HG03025 (cell line): Measurements from ENCODE around the gene MTMR8.

Source experiments
- ATAC-seq: cut with Tn5 transposase; IDR thresholded peaks from one replicate; pipeline ENCODE4 v1.9.1; 2021; ENCODE audit warnings: mild to moderate bottlenecking, moderate library complexity; ENCODE audit not compliant: unreplicated experiment, low FRiP score

The MTMR8 gene

DNA sequence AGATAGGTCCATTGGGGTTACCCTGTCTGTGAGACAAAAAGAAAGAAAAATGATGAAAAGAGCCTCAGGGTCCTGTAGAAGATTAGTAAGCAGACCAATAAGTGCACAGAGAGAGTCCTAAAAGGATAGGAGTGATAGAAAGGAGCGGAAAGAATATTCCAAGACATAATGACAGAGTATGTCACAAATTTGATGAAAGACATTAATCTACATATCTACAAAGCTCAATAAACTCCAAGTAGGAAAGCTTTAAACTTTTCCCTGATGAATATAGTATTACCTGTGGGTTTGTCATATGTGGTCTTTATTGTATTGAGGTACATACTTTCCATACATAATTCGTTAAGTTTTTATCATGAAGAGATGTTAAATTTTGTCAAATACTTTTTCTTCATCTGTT lies 73.7 kb downstream of the MTMR8 start:
- no peak for ATAC-seq

DNA sequence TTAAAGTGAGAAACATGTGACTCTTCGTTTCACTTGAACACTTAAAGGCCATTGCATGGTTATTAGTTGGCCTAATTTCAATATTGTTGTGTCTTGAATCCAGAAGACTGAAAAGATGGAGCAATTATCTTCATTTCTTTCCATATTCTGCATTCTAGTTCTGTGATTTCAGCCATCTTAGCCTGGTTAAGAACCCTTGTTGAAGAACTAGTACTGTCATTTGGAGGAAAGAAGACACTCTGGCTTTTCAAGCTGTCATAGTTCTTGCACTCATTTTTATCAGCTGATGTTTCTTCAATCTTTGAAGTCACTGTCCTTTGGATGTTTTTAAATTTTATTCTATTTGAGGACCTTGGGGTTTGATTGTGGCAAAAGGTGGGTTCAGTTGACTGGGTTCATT lies 81.6 kb downstream of the MTMR8 start:
- ATAC-seq, result no peak

DNA sequence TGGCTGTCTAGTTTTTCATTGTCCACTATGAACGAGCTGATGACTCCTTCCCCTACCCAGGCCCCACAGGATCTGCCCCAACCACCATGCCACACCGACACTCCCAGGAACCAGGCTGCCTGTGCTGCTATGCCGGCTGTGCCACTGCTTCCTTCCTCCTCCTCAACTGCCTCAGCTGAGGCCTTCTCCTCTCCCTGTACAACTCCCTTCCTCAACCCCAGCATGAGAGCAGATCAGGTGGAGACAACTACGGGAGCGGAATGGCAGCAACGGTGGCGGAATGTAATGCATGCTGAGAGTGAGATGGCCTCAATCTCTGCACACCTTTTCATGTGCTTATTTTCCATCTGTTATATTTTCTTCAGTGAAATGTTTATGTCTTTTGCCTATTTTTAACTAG lies 88.5 kb downstream of the MTMR8 start:
- ATAC-seq, result no peak

DNA sequence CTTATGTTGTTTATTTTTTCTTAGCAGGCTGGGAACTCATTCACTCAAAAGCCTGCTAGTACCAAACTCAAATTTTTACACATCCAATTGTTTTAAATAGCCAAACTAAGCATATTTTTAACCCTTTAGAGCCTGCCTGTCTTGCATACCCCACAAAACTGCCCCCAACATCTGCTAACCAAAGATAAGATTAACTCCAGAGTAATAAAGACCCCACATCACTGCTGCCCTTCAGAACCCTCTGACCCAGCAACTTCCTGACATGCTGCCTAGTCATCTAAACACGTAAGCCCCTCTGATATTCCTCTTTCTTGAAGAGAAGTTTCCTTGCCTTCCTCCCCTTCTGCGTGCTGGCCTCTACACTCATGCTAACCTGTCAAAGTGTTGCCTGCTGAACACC lies 104.1 kb downstream of the MTMR8 start:
- ATAC-seq, result no peak

DNA sequence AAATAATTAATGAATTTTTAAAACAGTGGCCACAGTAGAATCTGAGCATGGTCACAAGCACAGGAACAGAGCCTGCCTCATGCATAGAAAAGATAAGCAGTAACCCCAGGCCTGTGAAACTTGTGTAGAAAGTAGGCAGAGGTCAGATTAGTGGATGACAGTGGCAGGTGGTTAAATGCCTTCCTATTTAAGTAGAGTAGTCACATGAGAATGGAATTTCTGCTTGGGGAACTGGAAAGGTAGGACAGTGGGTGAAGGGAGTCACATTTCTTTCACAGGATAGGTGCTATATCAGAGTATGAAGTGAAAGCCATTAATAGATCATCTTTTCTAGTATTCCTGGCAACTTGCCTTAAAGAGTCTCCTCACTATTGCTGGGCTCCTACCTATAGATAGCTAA lies 130.0 kb downstream of the MTMR8 start:
- no peak for ATAC-seq

GRCh38 chrX:64230123-64230970 lies 164.9 kb downstream of the MTMR8 start, which contains the start of gene ASB12:
TSS of gene ASB12 (minus strand) at chrX:64230607. CDS start at chrX:64225650, 4,957 bp downstream.
- ATAC-seq, result no peak

- no peak for ATAC-seq
Measured at GRCh38 chrX:64229154-64229553, 166.1 kb downstream of the MTMR8 start.
